T-helper 2 cell treated with Interferon-gamma antibody and Interleukin-4, amounts not matched to agents 5 μg/mL and 100 μg/mL, for 36 hours (primary cell): Measurements from ENCODE around the gene STH.

Experiments
- DNase-seq: peaks from one replicate; pipeline ENCODE4 v3.0.0; 2021; ENCODE audit warnings: low spot score
- H3K27ac Mint-ChIP-seq: one replicate; pipeline ENCODE4 v1.8.0; 2021; ENCODE audit warnings: mild to moderate bottlenecking, mixed read lengths
- H3K27me3 Mint-ChIP-seq: one replicate; pipeline ENCODE4 v1.8.0; 2021; ENCODE audit warnings: low read depth, mixed read lengths
- H3K36me3 Mint-ChIP-seq: one replicate; pipeline ENCODE4 v1.8.0; 2021; ENCODE audit warnings: low read depth, mixed read lengths
- H3K4me1 Mint-ChIP-seq: one replicate; pipeline ENCODE4 v1.8.0; 2021; ENCODE audit warnings: low read depth, mixed read lengths
- H3K4me3 Mint-ChIP-seq: one replicate; pipeline ENCODE4 v1.8.0; 2022; ENCODE audit warnings: mild to moderate bottlenecking, moderate library complexity, mixed read lengths
- H3K9me3 Mint-ChIP-seq: one replicate; pipeline ENCODE4 v1.8.0; 2021; ENCODE audit warnings: mixed read lengths

The STH gene

DNA sequence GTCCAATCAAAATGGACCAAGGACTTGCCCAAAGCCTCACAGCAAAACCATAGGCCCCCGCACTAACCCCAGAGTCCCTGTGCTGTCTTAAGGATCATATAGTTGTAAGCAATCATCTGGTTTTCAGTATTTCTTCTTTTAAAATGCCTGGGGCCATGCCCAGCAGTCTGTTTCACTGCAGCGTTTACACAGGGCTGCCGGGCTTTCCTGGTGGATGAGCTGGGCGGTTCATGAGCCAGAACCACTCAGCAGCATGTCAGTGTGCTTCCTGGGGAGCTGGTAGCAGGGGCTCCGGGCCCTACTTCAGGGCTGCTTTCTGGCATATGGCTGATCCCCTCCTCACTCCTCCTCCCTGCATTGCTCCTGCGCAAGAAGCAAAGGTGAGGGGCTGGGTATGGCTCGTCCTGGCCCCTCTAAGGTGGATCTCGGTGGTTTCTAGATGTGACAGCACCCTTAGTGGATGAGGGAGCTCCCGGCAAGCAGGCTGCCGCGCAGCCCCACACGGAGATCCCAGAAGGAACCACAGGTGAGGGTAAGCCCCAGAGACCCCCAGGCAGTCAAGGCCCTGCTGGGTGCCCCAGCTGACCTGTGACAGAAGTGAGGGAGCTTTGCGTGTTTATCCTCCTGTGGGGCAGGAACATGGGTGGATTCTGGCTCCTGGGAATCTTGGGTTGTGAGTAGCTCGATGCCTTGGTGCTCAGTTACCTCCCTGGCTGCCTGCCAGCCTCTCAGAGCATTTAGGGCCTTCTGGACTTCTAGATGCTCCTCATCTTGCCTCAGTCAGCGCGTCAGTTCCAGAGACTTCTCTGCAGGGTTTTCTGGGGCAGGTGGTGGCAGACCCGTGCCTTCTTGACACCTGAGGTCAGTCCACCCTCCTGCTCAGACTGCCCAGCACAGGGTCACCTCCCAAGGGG, 24.8 kb upstream of the STH start:
- Mint-ChIP-seq H3K9me3 (no peaks in the 10 kb centered on the region), H3K4me3 (no peak overlapping the region), H3K27me3 (peaks cover 4% of the 10 kb centered on the region), H3K36me3 (no peaks in the 10 kb centered on the region), H3K4me1 (no peaks in the 10 kb centered on the region), H3K27ac (no peak overlapping the region)
- DNase-seq = no peak

DNA sequence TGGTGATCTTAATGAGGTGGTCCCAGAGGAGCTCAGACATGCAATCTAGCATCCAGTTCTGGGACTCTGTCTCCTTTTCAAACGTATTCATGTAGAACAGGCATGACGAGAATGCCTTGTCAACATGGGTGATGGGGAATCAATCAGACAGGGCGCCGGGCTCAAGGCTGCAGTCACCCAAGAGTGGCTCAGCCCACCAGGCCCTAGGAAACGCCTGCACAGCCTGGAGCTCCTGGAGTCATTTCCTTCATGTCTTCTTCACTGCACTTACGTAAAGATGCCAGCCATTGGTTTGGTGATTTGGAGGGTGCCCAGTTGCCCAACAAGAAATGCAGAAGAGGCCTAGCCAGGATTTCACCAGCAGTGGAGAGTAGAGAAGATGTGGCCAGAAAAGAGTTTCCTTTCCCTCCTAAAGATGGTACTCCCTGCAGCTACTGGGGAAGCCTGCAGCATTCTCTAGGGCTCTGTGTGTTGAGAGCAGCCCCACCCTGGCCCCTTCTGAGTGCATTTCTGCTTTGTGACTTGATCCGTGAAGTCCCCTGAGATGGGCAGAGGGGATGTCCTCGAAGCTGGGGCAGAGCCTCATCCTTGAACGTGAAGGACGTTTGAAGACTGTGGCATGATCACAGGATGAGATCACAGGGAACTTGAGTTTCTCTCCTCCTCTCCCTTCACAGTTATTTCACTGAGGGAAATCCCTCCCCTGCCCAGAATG, 24.0 kb upstream of the STH start:
- Mint-ChIP-seq H3K36me3 (no peaks in the 10 kb centered on the region), H3K4me1 (no peaks in the 10 kb centered on the region), H3K27me3 (peaks cover 2% of the 10 kb centered on the region), H3K9me3 (no peaks in the 10 kb centered on the region), H3K4me3 (no peak overlapping the region), H3K27ac (no peak overlapping the region)
- DNase-seq = no peak

DNA sequence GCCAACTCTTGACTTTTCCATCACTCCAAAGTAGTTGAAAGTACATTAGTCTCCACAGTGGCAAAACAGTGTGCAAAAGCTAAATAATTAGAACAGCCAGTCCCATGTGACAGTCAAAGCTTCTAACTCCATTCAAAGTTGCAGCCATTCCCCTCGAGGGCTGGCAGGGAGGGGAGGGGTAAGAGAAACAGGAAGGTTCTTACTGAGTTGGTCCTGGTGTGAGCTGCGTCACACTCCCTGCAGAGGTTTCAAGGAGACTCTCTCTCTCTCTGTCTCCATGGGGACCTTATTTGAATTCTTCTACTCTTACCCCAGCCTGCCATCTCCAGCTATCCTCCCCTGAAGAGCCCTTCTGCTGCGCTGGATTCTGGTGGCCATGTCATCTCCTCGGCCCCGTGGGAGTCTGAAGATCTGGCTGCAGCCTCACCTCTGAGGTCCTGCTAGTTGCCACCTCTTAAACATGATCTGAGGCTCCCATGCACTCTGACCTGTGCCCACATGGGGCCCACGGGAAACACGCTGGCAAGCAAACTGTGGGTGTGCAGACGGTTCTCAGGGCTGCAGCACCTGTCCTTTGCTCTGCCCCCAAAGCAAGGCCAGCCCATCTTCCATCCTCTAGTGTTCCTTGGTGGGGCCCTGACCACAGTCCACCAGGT, 23.3 kb upstream of the STH start:
- Mint-ChIP-seq H3K27me3 (peaks cover 2% of the 10 kb centered on the region), H3K27ac (no peak overlapping the region), H3K4me1 (no peaks in the 10 kb centered on the region), H3K9me3 (no peaks in the 10 kb centered on the region), H3K36me3 (no peaks in the 10 kb centered on the region), H3K4me3 (no peak overlapping the region)
- DNase-seq = no peak

DNA sequence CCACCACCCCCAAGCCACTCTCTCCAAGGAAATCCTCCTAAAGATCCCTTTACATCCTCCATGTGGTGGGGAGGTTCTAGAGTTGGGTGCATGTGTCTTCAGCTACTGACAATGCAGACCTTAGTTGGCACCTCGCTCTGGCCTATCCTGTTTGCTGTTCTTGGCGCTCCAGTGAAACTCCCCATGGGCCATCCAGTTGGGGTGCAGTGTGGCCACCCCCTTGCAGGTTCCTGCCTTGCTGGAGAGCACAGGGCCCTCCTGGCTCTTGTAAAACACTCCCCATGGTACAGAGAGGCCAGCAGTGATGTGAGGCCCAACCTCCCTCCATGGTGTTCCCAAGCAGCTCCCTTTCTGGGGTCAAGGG, 22.7 kb upstream of the STH start:
- DNase-seq = no peak
- Mint-ChIP-seq H3K27ac (no peak overlapping the region), H3K9me3 (no peaks in the 10 kb centered on the region), H3K4me1 (no peaks in the 10 kb centered on the region), H3K4me3 (no peak overlapping the region), H3K36me3 (no peaks in the 10 kb centered on the region), H3K27me3 (peaks cover 2% of the 10 kb centered on the region)

DNA sequence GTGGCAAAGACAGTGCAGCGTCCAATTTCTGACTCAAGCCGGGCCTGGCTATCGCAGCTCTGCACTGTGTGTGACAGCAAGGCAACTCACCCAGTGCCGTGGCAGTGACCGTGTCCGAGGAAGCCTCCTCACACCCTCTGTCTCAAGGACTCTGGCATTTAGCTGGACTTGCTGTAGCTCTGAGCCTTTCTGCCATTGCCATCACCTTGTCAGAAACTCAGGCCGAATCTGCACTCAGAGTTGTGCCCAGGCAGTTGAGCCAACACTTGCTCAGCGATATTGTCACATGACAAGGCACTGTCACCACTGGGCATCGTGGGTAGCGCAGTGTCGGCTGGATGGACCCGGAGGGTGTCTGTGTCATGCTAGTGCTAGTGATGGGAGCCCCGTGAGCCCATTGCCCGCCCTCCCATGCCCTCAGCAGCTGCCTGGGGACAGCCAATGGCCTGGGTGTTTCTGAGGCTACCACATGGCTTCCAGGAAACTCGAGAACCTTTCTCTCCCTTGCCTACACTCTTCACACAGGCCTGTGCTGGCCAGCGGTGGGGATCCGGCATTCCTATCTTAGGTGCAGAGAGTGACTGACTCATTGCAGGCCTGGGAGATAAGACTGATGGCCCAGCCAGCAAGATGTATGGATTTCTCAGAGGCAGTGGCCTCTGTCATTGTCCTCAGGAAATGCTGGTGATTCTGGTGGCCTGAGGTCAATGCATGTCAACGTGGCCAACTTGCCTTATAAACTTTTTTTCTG, 22.1 kb upstream of the STH start:
- Mint-ChIP-seq H3K27ac (no peak overlapping the region), H3K9me3 (no peaks in the 10 kb centered on the region)

DNA sequence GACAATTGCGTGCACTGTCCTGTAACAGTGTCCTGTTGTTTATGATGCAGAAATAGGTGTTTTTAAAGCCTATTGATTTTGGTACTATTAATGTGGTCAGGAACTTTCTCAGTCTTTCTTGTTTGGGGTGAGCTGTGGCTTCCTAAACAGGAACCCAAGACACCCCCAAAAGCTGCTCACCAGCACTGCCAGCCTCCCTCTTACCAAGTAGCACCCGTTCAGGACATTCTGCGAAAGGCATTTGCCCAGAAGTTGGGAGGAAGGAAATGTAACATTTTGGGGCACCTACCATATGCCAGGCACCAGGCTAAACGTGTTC, 21.6 kb upstream of the STH start:
- Mint-ChIP-seq H3K27me3 (peaks cover 2% of the 10 kb centered on the region), H3K27ac (no peak overlapping the region), H3K9me3 (no peaks in the 10 kb centered on the region), H3K4me1 (no peaks in the 10 kb centered on the region), H3K4me3 (no peak overlapping the region), H3K36me3 (no peaks in the 10 kb centered on the region)
- no peak for DNase-seq

More for the DNA sequence above, 22.1 kb upstream of the STH start:
- Mint-ChIP-seq H3K4me3 (no peak overlapping the region), H3K27me3 (peaks cover 2% of the 10 kb centered on the region), H3K36me3 (no peaks in the 10 kb centered on the region), H3K4me1 (no peaks in the 10 kb centered on the region)
- no peak for DNase-seq

DNA sequence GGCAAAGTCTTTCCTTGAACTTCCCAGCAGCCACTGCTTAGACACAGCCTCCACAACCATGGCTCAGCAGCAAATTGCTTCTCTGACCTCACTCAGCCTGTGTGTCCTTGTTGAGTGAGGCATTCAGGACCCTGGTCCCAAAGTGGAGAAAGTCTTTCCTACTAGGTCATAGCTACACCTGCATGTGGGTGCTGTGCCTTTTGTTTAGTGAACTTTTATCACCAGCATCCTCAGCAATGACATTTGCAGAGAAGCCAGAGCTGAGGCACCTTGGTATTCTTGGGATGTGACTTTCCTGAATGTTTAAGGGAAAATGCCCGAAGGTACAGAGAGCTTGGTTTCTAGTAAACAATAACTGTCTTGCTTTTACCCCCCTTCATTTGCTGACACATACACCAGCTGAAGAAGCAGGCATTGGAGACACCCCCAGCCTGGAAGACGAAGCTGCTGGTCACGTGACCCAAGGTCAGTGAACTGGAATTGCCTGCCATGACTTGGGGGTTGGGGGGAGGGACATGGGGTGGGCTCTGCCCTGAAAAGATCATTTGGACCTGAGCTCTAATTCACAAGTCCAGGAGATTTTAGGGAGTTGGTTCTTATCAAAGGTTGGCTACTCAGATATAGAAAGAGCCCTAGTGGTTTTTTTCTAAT, 20.9 kb upstream of the STH start:
- Mint-ChIP-seq H3K9me3 (no peaks in the 10 kb centered on the region), H3K4me1 (no peaks in the 10 kb centered on the region), H3K27ac (no peak overlapping the region)

DNA sequence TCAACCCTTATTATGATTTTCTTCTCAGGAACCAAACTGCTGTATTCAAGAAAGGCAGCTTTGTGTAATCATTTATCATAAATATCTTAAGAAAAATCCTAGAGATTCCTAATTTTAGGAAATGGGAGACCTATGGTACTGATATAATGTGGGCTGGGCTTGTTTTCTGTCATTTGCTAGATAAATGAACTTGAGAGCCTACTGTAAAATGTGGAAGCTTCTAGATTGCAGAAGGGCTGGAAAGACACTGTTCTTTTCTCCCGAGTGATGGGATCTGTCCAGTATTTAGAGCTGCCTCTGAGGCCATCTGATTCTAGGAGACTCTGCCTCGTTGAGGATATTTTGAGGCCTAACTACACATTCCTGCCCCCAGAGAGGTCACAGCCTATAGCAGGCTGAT, 19.9 kb upstream of the STH start:
- H3K4me3 Mint-ChIP-seq = no peak overlapping the region
- DNase-seq = no peak
- H3K4me1 Mint-ChIP-seq = no peaks in the 10 kb centered on the region
- no peak overlapping the region for H3K27ac Mint-ChIP-seq
- H3K27me3 Mint-ChIP-seq = peaks cover 2% of the 10 kb centered on the region
- H3K9me3 Mint-ChIP-seq = no peaks in the 10 kb centered on the region
- H3K36me3 Mint-ChIP-seq = no peaks in the 10 kb centered on the region

More for the DNA sequence above, 20.9 kb upstream of the STH start:
- no peak for DNase-seq
- H3K27me3 Mint-ChIP-seq = peaks cover 2% of the 10 kb centered on the region
- no peaks in the 10 kb centered on the region for H3K36me3 Mint-ChIP-seq
- no peak overlapping the region for H3K4me3 Mint-ChIP-seq

DNA sequence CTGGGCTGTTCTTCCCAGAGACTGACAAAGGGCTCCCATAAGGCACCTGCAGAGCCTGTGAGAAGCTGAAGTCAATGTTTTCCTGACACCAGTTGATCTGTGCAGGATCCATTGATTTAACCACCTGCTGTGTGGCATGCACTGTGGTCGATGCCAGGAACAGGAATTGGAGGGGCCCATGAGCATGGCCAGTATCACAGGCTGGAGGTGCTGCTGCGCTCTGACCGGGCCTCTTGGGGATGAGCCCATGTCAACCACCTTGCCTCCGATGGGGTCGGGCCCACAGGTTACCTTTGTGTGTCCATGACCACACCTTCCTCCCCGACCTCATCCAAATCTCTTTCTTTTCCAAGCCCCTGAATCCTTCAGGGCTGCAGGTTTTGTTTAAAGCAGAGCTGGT, 18.2 kb upstream of the STH start:
- no peak overlapping the region for H3K27ac Mint-ChIP-seq
- peaks cover 2% of the 10 kb centered on the region for H3K27me3 Mint-ChIP-seq
- H3K4me3 Mint-ChIP-seq = no peak overlapping the region
- no peaks in the 10 kb centered on the region for H3K4me1 Mint-ChIP-seq
- H3K9me3 Mint-ChIP-seq = no peaks in the 10 kb centered on the region
- no peak for DNase-seq
- no peaks in the 10 kb centered on the region for H3K36me3 Mint-ChIP-seq

DNA sequence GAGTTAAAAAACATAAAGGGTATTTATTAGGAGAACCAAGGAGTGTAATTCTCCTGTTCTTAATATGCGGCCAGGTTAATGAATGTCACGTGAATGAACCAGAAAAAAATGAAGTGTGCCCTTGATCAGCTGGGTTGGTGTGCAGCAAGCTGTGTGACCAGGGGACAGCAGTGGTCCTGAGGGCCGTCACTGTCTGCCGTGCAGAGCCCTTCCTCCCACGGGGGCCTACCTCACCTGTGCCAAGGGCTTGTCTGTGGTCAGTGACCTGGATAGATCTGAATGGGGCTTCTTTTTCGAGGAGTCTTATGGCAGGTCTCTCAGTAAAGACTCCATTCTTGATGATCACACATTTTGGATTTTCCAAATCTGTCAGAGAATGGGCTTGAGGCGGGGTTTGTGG, 17.7 kb upstream of the STH start:
- H3K4me3 Mint-ChIP-seq = no peak overlapping the region
- no peaks in the 10 kb centered on the region for H3K36me3 Mint-ChIP-seq
- H3K27me3 Mint-ChIP-seq = peaks cover 2% of the 10 kb centered on the region
- no peaks in the 10 kb centered on the region for H3K9me3 Mint-ChIP-seq
- no peaks in the 10 kb centered on the region for H3K4me1 Mint-ChIP-seq
- H3K27ac Mint-ChIP-seq = no peak overlapping the region
- no peak for DNase-seq

DNA sequence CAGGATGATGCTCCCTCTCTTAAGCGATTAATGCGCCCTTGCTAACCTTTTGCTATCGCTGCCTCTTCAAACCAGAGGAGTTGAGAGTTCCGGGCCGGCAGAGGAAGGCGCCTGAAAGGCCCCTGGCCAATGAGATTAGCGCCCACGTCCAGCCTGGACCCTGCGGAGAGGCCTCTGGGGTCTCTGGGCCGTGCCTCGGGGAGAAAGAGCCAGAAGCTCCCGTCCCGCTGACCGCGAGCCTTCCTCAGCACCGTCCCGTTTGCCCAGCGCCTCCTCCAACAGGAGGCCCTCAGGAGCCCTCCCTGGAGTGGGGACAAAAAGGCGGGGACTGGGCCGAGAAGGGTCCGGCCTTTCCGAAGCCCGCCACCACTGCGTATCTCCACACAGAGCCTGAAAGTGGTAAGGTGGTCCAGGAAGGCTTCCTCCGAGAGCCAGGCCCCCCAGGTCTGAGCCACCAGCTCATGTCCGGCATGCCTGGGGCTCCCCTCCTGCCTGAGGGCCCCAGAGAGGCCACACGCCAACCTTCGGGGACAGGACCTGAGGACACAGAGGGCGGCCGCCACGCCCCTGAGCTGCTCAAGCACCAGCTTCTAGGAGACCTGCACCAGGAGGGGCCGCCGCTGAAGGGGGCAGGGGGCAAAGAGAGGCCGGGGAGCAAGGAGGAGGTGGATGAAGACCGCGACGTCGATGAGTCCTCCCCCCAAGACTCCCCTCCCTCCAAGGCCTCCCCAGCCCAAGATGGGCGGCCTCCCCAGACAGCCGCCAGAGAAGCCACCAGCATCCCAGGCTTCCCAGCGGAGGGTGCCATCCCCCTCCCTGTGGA, 16.0 kb upstream of the STH start:
- no peaks in the 10 kb centered on the region for H3K9me3 Mint-ChIP-seq
- H3K4me3 Mint-ChIP-seq = no peak overlapping the region
- H3K4me1 Mint-ChIP-seq = no peaks in the 10 kb centered on the region
- DNase-seq = no peak
- H3K27me3 Mint-ChIP-seq = peaks cover 2% of the 10 kb centered on the region
- no peaks in the 10 kb centered on the region for H3K36me3 Mint-ChIP-seq
- no peak overlapping the region for H3K27ac Mint-ChIP-seq

DNA sequence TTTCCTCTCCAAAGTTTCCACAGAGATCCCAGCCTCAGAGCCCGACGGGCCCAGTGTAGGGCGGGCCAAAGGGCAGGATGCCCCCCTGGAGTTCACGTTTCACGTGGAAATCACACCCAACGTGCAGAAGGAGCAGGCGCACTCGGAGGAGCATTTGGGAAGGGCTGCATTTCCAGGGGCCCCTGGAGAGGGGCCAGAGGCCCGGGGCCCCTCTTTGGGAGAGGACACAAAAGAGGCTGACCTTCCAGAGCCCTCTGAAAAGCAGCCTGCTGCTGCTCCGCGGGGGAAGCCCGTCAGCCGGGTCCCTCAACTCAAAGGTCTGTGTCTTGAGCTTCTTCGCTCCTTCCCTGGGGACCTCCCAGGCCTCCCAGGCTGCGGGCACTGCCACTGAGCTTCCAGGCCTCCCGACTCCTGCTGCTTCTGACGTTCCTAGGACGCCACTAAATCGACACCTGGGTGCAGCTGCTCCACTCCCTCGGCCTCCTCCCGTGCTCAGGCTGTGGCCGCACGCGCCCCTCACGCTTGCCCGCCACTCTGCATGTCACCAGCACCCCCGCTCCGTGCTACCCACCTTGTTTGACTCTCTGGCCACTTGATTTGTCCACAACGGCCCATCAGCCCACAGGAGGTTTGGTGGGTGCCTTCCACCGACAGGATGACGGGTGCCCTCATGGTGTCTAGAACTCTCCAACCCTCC, 15.3 kb upstream of the STH start:
- Mint-ChIP-seq H3K27ac (no peak overlapping the region), H3K9me3 (no peaks in the 10 kb centered on the region), H3K4me3 (no peak overlapping the region), H3K27me3 (peaks cover 2% of the 10 kb centered on the region), H3K36me3 (no peaks in the 10 kb centered on the region), H3K4me1 (no peaks in the 10 kb centered on the region)
- DNase-seq = no peak
